SK-N-SH (cell line): Measurements from ENCODE around the gene TMEM213. TPM values are rescaled to one million over a fixed set of nuclear protein-coding genes. Genes with fewer than 3 reads are reported as not detected.

Experiments
- CTCF ChIA-PET: fragments of 300-600, 350-600 bp; formaldehyde crosslinking; extraction: SDS; loops from one replicate; lab custom pipeline; 2021; lab: Yijun Ruan, JAX
- POLR2A ChIA-PET: fragments of 350-600 bp; sonication (Branson Sonifier 250); formaldehyde crosslinking; extraction: SDS; loops from one replicate; lab custom pipeline; 2020; ENCODE audit warnings: antibody characterized with exemption, inconsistent platforms; lab: Yijun Ruan, JAX
- DNase-seq: peaks from one replicate; pipeline ENCODE4 v3.0.0; 2012
- H2AFZ ChIP-seq: fragments of 200-600 bp; sonication (generic); 2 replicates; pipeline ENCODE4 v1.8.1; 2016; ENCODE audit warnings: antibody characterized with exemption, mild to moderate bottlenecking, low read depth
- H3F3A ChIP-seq: fragments of 200-600 bp; sonication (generic); replicated peaks from 2 replicates; pipeline ENCODE3; 2016; ENCODE audit warnings: antibody characterized with exemption, mild to moderate bottlenecking; ENCODE audit not compliant: insufficient read depth
- H3K27ac ChIP-seq, 2 experiments: fragments of 200-500 bp in 1 of 2; fragments of 200-600 bp in 1 of 2; sonication (Bioruptor generic) in 1 of 2; sonication (generic), shearing (Covaris generic) in 1 of 2; 2 replicates each; pipeline versions ENCODE4 v1.5.1 to v1.6.1; 2014 to 2016; ENCODE audit warnings: low read depth in 2 of 2, inconsistent platforms in 1 of 2, low read length in 1 of 2, mild to moderate bottlenecking in 1 of 2, mixed read lengths in 1 of 2
- H3K27me3 ChIP-seq: fragments of 200-600 bp; sonication (generic), shearing (Covaris generic); 2 replicates; pipeline ENCODE4 v1.6.1; 2016; ENCODE audit warnings: mixed run types; ENCODE audit not compliant: insufficient read depth
- H3K36me3 ChIP-seq, 2 experiments: fragments of 200-500 bp in 1 of 2; fragments of 200-600 bp in 1 of 2; sonication (Bioruptor generic) in 1 of 2; sonication (generic) in 1 of 2; replicated peaks in 1 of 2; 2 replicates each; pipeline versions ENCODE3 to v1.5.1; 2014 to 2016; ENCODE audit warnings: low read length in 1 of 2, mild to moderate bottlenecking in 1 of 2; ENCODE audit not compliant: insufficient read depth in 2 of 2, control insufficient read depth in 1 of 2
- H3K4me1 ChIP-seq, 2 experiments: fragments of 200-500 bp in 1 of 2; fragments of 200-600 bp in 1 of 2; sonication (Bioruptor generic) in 1 of 2; sonication (generic), shearing (Covaris generic) in 1 of 2; 2 replicates each; pipeline versions ENCODE4 v1.5.1 to v1.6.1; 2014 to 2016; ENCODE audit warnings: low read depth in 1 of 2, low read length in 1 of 2, mixed run types in 1 of 2; ENCODE audit not compliant: insufficient read depth in 2 of 2, control insufficient read depth in 1 of 2
- H3K4me2 ChIP-seq: fragments of 200-600 bp; sonication (generic), shearing (Covaris generic); 2 replicates; pipeline ENCODE4 v1.6.1; 2017; ENCODE audit warnings: mixed run types
- H3K4me3 ChIP-seq, 2 experiments: fragments of 200-500 bp in 1 of 2; fragments of 200-600 bp in 1 of 2; sonication (Bioruptor generic) in 1 of 2; sonication (generic), shearing (Covaris generic) in 1 of 2; 2 replicates each; pipeline versions ENCODE4 v1.5.1 to v1.8.1; 2014 to 2016; ENCODE audit warnings: low read depth in 2 of 2, inconsistent platforms in 1 of 2, low read length in 1 of 2, mild to moderate bottlenecking in 1 of 2, mixed read lengths in 1 of 2, moderate library complexity in 1 of 2
- H3K79me2 ChIP-seq: fragments of 200-600 bp; sonication (generic); 2 replicates; pipeline ENCODE4 v1.8.1; 2017; ENCODE audit warnings: mild to moderate bottlenecking; ENCODE audit not compliant: insufficient read depth
- H3K9ac ChIP-seq: fragments of 200-600 bp; sonication (generic); 2 replicates; pipeline ENCODE4 v1.6.1; 2017; ENCODE audit warnings: mixed run types
- H3K9me2 ChIP-seq: fragments of 200-600 bp; sonication (generic); 2 replicates; pipeline ENCODE4 v1.6.1; 2017; ENCODE audit warnings: mixed run types
- H3K9me3 ChIP-seq: fragments of 200-600 bp; sonication (generic); 2 replicates; pipeline ENCODE4 v1.6.1; 2017; ENCODE audit warnings: mixed run types, mild to moderate bottlenecking, moderate library complexity
- H4K20me1 ChIP-seq: fragments of 200-600 bp; sonication (generic); 2 replicates; pipeline ENCODE4 v1.6.1; 2017; ENCODE audit warnings: mild to moderate bottlenecking, mixed run types; ENCODE audit not compliant: insufficient read depth
- CTCF ChIP-seq: fragments of 200-600 bp; sonication (generic); IDR thresholded peaks from 2 replicates; pipeline ENCODE4 v1.6.1; 2017; ENCODE audit warnings: antibody characterized with exemption, mild to moderate bottlenecking, moderate library complexity
- EP300 ChIP-seq, 2 experiments: IDR thresholded peaks; 2 replicates each; pipeline versions ENCODE4 v1.4.0 to v1.6.1; 2012; ENCODE audit warnings: borderline replicate concordance in 1 of 2, low read depth in 1 of 2, low read length in 1 of 2
- FOXJ3 ChIP-seq: sonication (generic); formaldehyde crosslinking; IDR thresholded peaks from 2 replicates; pipeline ENCODE4 v1.5.1; 2020; ENCODE audit warnings: mild to moderate bottlenecking, missing genetic modification reagents
- GATA2 ChIP-seq: sonication (generic); formaldehyde crosslinking; IDR thresholded peaks from 2 replicates; pipeline ENCODE4 v1.5.0; 2020; ENCODE audit warnings: mild to moderate bottlenecking, missing genetic modification reagents
- RAD21 ChIP-seq: IDR thresholded peaks from 2 replicates; pipeline ENCODE4 v1.6.1; 2012; ENCODE audit warnings: mild to moderate bottlenecking, low read length
- REST ChIP-seq: IDR thresholded peaks from 2 replicates; pipeline ENCODE4 v1.6.1; 2012; ENCODE audit warnings: mild to moderate bottlenecking, low read depth, low read length, moderate library complexity
- SIN3A ChIP-seq: IDR thresholded peaks from 2 replicates; pipeline ENCODE4 v1.6.1; 2012; ENCODE audit warnings: low read depth, mild to moderate bottlenecking, low read length, moderate library complexity, borderline replicate concordance
- ZBTB33 ChIP-seq: IDR thresholded peaks from 2 replicates; pipeline ENCODE4 v1.4.0; 2012; ENCODE audit warnings: low read depth, borderline replicate concordance
- WGBS: methylation state at CpG from one replicate; pipeline ENCODE4 v1.1.6; 2017; ENCODE audit warnings: low lambda C conversion rate; 5-methylcytosine and 5-hydroxymethylcytosine counted together
- polyA plus RNA-seq, 3 experiments: library from polyadenylated mRNA; depleted of rRNA; stranded (reverse); fragments of >200 nt; gene quantifications; 2 replicates each; pipeline ENCODE4 v1.2.3, GENCODE V29; 2012
- TF ChIP-seq, protein P1 (sequence below): IDR thresholded peaks from 2 replicates; pipeline ENCODE4 v1.4.0; 2012; ENCODE audit warnings: low read depth

The TMEM213 gene
- polyA plus RNA-seq, 1 of the 3 experiments (the other 2 are of a cell fraction) = not detected

- Histone ChIP-seq H3F3A (no peaks in the 10 kb centered on the region), H3K79me2 (no peaks in the 10 kb centered on the region), H3K4me2 (no peak overlapping the region), H3K36me3 (peaks cover 17 to 60% of the 10 kb centered on the region in 2 experiments), H3K4me1 (0 out of 4 replicates have a peak, but pooled peaks cover 0 to 9% of the 10 kb centered on the region in 2 experiments), H3K9ac (no peak overlapping the region), H2AFZ (no peak overlapping the region), H3K4me3 (no peak overlapping the region), H3K9me3 (no peaks in the 10 kb centered on the region), H4K20me1 (no peaks in the 10 kb centered on the region), H3K27me3 (no peaks in the 10 kb centered on the region), H3K27ac (no peak overlapping the region), H3K9me2 (no peaks in the 10 kb centered on the region)
- TF ChIP-seq, protein P1, sequence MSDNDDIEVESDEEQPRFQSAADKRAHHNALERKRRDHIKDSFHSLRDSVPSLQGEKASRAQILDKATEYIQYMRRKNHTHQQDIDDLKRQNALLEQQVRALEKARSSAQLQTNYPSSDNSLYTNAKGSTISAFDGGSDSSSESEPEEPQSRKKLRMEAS = no peak
- no peak for TF ChIP-seq REST
- TF ChIP-seq RAD21 = no peak
- TF ChIP-seq ZBTB33 = no peak
- TF ChIP-seq CTCF = no peak
- no peak for TF ChIP-seq EP300 (IDR thresholded peaks at IDR 0.05; ENCODE audit: borderline replicate concordance in 1 of 2, low read depth in 1 of 2, low read length in 1 of 2)
- no peak for TF ChIP-seq GATA2
- no peak for TF ChIP-seq FOXJ3 (CRISPR knock-in tag)
- TF ChIP-seq SIN3A = no peak
- POLR2A ChIA-PET = no interaction called here
- CTCF ChIA-PET = no interaction called here
- DNase-seq = no peak
- WGBS = 97% methylated on average over 9 of the region's 9 CpGs
Measured at GRCh38 chr7:138838166-138838565, 40.4 kb downstream of the TMEM213 start.
